VCaP (cell line): ENCODE results near the gene PTGES3L.

Experiments used
- H3K27ac ChIP-seq: fragments of 450-650 bp; 2 replicates; pipeline ENCODE4 v1.5.1; 2017
- CTCF ChIP-seq: fragments of 450-650 bp; conservative IDR thresholded peaks from 2 replicates; pipeline ENCODE4 v1.5.1; 2017; ENCODE audit warnings: mild to moderate bottlenecking, moderate library complexity

PTGES3L gene

GRCh38 chr17:42920106-42920900 is 59.6 kb downstream of the PTGES3L start:
- peak overlapping the region; percentile 85 for H3K27ac ChIP-seq

GRCh38 chr17:42919522-42920077 is 60.3 kb downstream of the PTGES3L start:
- H3K27ac ChIP-seq = peak overlapping the region; percentile 85

More at GRCh38 chr17:42920106-42920900, 59.6 kb downstream of the PTGES3L start:
- no peak for TF ChIP-seq CTCF

- H3K27ac ChIP-seq = peak overlapping the region; percentile 85
- TF ChIP-seq CTCF = no peak
Observed at GRCh38 chr17:42918902-42919521, 60.9 kb downstream of the PTGES3L start.
